ENCODE results near the gene KDM1B.

DNA sequence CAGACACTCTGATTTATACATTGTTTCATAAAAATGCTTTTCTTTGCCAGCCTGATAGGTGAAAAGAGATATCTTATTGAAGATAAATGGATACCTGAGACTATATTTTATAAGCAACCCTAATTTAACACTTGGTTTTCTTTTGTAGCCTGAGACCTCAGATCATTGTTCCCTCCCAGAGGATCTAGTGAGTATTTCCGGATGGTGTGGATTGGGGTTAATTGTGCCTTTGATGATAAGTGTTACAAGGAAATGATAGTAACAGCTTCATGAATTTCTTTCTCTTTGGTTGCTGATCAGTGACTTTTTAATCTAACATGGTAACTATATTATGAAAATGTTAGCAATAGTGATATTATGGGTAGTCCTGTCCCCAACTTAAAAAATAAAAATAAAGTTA, 30.4 kb downstream of the KDM1B start:
- TF ChIP-seq CTCF (tag by site-specific recombination; IDR thresholded peaks at IDR 0.05) (no peak), MYNN (tag by site-specific recombination; IDR thresholded peaks at IDR 0.05; ENCODE audit: borderline replicate concordance) (no peak), ZNF701 (tag by site-specific recombination; IDR thresholded peaks at IDR 0.05) (no peak), ZNF580 (tag by site-specific recombination; IDR thresholded peaks at IDR 0.05) (no peak), ZSCAN30 (tag by site-specific recombination; IDR thresholded peaks at IDR 0.05) (no peak), ZNF274 (IDR thresholded peaks at IDR 0.05; ENCODE audit: low read length) (no peak), ZNF274 (tag by site-specific recombination; IDR thresholded peaks at IDR 0.05; ENCODE audit: borderline replicate concordance) (no peak)
